ENCODE measurements around the gene ZFYVE28.

ZFYVE28 gene

DNA sequence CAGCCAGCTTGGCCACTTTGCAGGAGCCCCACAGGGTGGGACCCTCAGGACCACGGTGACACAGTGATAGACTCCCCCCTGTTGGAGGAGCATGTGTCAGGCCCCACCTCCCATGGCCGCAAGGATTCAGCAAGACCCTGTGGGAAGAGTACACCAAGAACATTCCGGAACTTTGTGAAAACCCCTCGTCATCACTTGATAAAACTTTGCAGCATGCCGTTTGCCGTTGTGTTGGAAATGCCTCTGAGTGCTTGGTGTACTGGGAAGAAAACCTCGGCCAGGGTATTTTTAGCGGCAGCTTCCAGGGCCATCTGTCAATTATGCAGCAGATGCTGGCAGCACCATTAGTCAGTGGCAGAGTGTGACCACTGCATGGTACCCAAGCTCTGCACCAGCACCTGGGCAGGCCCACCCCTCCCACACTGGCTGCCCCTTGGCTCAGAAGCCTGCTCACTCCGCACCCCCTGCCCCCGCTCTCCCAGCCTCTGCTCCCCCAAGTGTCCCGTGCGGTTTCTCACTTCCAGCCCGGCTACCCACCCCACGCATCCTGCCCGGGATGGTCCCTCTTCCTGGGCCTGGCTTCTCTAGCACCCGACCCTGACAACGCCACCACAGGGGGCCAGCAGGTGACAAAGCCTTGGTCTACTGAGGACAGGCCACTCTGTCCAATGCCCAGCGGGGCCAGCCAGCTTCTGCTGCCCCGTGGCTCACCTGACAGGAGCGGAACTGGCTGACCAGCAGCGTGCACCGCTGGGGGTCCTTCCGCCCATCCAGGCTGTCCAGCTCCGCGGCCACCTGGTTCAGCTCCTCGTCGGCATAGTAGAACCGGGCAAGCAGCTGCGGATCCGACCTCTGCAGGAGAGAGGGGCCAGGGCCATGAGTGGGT lies 65.0 kb downstream of the ZFYVE28 start:
- Mint-ChIP-seq H3K4me1 (peaks cover 21% of the 10 kb centered on the region), H3K27ac (no peak overlapping the region), H3K27me3 (no peaks in the 10 kb centered on the region), H3K4me3 (no peak overlapping the region), H3K9me3 (no peaks in the 10 kb centered on the region)
- no peak for DNase-seq
- no peak for ATAC-seq

DNA sequence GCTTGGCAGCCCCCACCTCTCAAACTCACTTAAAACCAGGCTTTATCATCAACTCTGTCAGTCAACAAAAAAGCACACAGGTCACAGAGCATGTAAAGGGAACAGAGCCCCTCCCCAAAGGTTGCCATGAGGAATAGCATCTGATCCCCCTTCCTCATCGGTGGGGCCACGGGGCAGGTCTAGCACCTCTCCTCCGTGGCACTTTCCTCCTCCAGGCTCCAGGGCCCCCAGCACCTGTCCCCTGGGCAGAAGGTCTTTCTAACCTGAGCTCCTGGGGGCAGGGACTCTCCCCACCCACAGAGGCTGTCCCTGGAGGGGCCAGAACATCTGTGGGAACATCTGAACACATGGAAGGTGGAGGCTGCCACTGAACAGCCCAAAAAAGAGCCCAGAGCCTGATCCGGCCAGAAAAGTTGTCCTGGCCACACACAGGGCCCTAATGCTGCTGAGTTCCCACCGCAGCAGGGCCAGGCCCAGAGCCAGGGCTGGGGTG lies 65.7 kb downstream of the ZFYVE28 start:
- Mint-ChIP-seq H3K4me1 (peaks cover 24% of the 10 kb centered on the region), H3K27ac (no peak overlapping the region), H3K4me3 (no peak overlapping the region), H3K27me3 (no peaks in the 10 kb centered on the region), H3K9me3 (no peaks in the 10 kb centered on the region)
- ATAC-seq (no peak), DNase-seq (no peak)

DNA sequence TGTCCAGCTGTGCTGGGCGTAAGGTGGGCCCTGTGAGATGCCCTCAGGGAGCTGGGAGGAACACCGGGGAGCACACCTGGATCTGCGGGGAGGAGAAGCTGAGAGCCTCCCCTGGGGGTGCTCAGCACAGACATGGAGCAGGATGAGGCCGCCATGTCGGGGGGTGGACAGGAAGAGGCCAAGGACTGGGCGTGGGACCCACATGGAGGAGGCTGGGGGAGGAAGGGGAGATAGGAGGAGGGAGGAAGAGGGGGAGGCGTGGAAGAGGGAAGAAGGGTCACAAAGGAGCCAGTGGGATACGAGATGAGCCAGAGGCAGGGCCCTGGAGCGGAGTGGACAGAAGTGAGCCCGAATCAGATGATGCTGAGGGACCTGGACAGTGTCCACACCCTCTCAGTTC lies 66.3 kb downstream of the ZFYVE28 start:
- DNase-seq, result peak in 1 of 2 donors; percentile 5
- H3K4me3 Mint-ChIP-seq, result no peak overlapping the region
- peaks cover 30% of the 10 kb centered on the region for H3K4me1 Mint-ChIP-seq
- H3K27me3 Mint-ChIP-seq, result no peaks in the 10 kb centered on the region
- ATAC-seq, result no peak
- H3K9me3 Mint-ChIP-seq, result no peaks in the 10 kb centered on the region
- peak overlapping the region in 1 of 2 donors; percentile 65 for H3K27ac Mint-ChIP-seq

DNA sequence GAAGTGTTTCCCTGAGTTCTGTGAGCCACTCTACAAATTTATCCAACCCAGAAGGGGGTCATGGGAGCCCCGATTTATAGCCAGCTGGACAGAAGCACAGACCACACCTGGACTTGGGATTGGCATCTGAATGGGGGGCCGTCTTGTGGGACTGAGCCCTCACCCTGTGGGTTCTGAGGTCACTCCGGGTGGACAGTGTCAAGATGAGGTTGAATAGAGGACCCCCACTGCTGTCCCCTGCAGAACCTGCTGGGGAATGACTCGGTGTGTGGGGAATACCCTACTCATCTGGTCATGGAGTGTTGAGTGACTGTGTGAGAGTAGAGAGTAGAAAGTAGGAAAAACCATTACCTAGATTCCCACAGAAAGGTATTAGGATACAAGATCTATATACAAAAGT lies 67.5 kb downstream of the ZFYVE28 start:
- Mint-ChIP-seq H3K9me3 (no peaks in the 10 kb centered on the region), H3K27ac (no peak overlapping the region), H3K4me3 (no peak overlapping the region), H3K4me1 (peaks cover 33% of the 10 kb centered on the region), H3K27me3 (no peaks in the 10 kb centered on the region)
- DNase-seq, result peak in 1 of 2 donors; percentile 2
- ATAC-seq, result no peak

DNA sequence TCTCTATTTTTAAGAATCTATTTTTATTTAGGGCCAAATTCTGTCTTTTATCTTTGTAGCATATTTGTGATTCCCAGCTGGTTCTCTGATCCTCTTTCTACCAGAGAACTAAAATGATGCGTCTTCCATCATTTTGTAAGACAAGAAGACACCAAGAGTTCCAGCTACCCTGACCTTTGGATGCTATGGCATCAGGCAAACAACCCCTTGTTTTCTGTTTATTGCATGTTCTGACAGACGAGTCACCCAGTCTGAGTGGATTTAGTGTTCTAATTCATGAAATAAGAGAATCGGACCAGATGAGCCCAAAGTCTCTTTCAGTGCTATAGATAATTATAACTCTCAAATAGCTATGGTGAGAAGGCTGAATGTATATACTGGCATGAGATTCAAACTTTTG lies 69.7 kb downstream of the ZFYVE28 start:
- H3K4me3 Mint-ChIP-seq, result no peak overlapping the region
- H3K9me3 Mint-ChIP-seq, result peaks cover 0 to 7% of the 10 kb centered on the region in 2 donors
- no peak for DNase-seq
- ATAC-seq, result no peak
- H3K27ac Mint-ChIP-seq, result no peak overlapping the region
- peaks cover 15% of the 10 kb centered on the region for H3K4me1 Mint-ChIP-seq
- no peaks in the 10 kb centered on the region for H3K27me3 Mint-ChIP-seq

DNA sequence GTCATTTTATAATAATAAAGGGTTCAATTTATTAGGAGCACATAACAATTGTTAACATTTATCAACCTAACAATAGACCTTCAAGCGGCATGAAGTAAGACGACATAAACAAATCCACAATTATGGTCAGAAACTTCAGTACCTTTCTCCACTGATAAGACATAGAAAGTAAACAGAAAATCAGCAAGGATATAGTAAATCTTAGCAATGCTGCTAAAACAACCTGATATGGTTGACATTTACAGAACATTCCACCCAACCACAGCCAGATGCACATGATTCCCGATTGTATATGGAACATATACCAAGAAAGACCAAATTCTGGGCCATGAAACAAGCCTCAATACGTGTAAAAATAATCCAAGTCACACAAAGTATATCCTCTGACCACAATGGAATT lies 71.3 kb downstream of the ZFYVE28 start:
- no peak overlapping the region for H3K27ac Mint-ChIP-seq
- H3K27me3 Mint-ChIP-seq, result no peaks in the 10 kb centered on the region
- no peak overlapping the region for H3K4me3 Mint-ChIP-seq
- ATAC-seq, result no peak
- H3K4me1 Mint-ChIP-seq, result peaks cover 12% of the 10 kb centered on the region
- peaks cover 0 to 7% of the 10 kb centered on the region in 2 donors for H3K9me3 Mint-ChIP-seq
- DNase-seq, result no peak

DNA sequence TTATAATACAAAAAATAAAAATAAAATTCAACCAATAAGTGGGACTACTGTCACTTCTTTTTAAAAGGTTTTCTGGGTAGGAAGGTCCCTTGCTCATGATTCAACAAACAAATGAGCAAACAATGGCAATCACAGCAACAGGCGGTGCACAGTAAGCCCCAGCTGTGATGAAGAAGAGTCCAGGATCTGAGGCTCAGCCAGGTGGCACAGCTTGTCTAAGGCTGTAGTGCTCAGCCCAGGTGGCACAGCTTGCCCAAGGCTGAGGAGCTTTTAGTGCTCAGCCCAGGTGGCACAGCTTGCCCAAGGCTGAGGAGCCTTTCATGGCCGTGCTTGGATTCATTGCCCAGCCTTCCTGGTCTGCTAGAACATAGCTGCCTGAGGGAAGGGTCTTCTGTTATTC lies 75.0 kb downstream of the ZFYVE28 start:
- Mint-ChIP-seq H3K27me3 (no peaks in the 10 kb centered on the region), H3K27ac (no peak overlapping the region), H3K9me3 (peaks cover 0 to 7% of the 10 kb centered on the region in 2 donors), H3K4me3 (no peak overlapping the region), H3K4me1 (peaks cover 12% of the 10 kb centered on the region)
- DNase-seq, result no peak
- ATAC-seq, result no peak

DNA sequence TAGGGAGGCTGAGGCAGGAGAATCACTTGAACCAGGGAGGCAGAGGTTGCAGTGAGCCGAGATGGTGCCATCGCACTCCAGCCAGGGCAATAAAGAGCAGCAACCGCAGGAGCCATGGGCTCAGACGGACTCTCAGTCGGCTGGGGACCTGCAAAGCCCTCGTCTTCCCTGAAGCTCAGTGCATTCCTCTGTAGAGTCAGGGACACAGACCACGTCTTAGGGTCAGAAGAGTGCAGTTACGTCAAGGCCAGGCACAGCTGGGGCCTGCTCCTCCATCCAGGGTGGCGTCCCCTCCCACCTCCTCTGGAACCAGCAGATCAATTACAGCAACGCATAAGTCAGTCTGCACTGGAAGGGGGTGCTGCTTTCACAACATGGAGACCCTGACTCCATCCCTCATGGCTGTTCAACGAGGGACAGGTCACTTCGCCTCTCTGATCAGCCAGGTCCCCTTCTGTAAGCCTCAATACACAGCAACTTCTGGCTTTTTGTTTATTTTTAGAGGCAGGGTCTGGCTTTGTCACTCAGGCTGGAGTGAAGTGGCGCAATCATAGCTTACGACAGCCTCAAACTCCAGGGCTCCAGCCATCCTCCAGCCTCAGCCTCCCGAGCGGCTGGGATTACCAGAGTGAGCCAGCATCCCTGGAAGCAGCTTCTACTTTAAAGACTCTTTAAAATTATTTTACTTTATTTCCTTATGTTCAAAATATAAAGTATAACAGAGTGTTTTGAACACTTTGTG lies 76.4 kb downstream of the ZFYVE28 start:
- ATAC-seq, result no peak
- Mint-ChIP-seq H3K27ac (peak overlapping the region in 1 of 2 donors; percentile 34), H3K4me1 (peaks cover 2% of the 10 kb centered on the region), H3K4me3 (no peak overlapping the region), H3K9me3 (peaks cover 0 to 7% of the 10 kb centered on the region in 2 donors), H3K27me3 (no peaks in the 10 kb centered on the region)
- peak in 1 of 2 donors; percentile 4 for DNase-seq

DNA sequence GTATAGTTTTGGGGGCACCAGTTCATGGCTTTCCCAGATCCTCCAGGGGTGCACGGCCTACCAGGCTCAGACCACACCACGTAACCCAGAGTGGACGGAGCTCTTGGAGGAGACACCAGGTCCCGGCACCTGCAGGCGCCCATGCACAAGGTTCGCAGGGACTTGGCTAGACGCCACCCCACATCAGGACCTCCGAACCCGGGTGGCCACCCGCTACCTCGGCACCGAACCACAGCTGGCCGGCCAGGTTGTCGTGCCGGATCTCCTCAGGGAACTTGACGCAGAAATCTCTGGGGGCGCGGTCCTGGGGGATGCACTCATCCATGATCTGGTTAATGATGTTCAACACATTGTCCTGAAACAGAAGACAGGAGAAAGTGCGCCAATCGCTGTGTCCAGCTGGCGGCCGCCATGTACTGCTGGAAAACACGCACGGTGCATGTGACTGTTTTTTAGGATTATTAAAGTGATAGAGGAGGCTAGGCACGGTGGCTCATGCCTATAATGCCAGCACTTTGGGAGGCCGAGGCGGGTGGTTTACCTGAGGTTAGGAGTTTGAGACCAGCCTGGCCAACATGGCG lies 77.1 kb downstream of the ZFYVE28 start:
- H3K4me3 Mint-ChIP-seq, result no peak overlapping the region

DNA sequence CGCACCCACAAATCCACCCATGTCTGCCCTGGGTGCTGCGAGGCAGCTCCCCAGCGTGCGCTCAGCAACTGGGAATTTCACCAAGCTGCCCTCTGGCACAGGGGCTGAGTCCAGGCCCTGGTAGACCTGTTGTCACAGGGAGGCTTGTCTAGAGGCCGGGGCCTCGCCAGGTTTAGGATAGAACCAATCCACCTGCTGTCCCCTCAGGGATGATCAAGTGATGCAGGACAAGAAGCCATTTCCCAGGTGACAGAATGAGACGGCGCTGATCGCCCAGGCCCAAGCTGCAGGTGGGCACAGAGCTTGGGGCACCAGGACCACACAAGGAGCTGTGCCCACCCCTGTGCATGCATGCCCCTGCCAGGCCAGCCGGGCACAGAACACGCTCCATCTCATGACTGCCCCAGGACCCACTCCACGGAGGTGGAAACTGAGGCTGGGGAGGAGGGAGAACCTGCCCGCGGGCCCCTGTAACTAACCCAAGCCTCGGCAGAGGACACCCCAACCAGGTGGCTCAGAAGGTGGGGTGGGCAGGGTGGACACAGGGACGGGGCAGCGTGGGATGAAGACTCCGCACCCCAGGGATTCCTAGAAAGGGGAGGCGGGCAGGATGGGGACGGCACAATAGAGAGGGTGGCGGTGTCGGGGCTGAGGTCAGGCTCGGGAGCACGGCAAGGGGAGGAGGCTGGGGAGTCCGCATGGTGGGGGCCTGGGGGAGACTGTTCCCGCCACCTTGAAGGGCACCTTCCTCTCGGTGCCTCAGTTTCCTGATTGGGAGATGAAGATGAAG lies 78.0 kb downstream of the ZFYVE28 start:
- peaks cover 0 to 6% of the 10 kb centered on the region in 2 donors for H3K9me3 Mint-ChIP-seq
- no peaks in the 10 kb centered on the region for H3K27me3 Mint-ChIP-seq
- H3K4me1 Mint-ChIP-seq, result no peaks in the 10 kb centered on the region

More for the DNA sequence above, 77.1 kb downstream of the ZFYVE28 start:
- DNase-seq (peak in 1 of 2 donors; percentile 8), ATAC-seq (no peak)
- peaks cover 0 to 7% of the 10 kb centered on the region in 2 donors for H3K9me3 Mint-ChIP-seq
- no peaks in the 10 kb centered on the region for H3K27me3 Mint-ChIP-seq
- H3K27ac Mint-ChIP-seq, result no peak overlapping the region
- no peaks in the 10 kb centered on the region for H3K4me1 Mint-ChIP-seq

DNA sequence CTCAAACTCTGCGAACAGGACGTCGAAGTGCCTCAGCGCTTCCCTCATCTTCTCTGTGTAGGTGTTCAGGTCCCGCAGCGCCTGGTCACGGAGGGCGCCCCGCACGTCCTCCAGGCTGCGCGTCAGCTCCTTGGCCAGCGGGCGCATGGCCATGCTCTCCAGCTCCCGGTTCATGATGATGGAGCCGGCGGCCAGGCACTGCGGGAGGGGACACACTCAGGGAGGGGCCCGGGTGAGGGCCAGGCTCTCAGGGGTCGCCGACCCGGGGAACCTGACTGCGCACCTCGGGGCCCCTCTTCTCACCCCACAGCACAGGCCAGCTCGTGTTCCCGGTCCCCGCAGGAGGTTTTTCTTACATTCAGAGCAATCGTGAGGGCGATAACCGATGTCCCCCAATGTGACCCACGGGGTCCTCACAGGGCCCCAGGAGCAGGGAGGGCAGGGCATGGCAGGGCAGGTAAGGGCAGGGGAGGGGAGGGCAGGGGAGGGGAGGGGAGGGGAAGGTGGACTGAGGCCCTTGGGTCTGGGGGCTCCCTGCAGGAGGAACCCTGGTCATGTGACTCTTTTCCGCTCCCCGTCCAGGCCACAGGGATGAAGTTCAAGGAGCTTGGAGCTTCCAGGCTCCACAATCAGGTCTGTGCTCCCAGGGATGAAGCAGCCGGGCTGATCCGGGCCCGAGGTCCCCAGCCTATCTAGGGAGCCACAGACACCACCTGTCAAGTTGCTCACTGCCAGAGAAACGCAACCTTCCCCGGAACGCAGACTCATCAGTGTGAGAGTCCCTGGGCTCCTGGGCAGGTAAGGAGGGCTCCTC lies 78.8 kb downstream of the ZFYVE28 start:
- ATAC-seq (no peak), DNase-seq (peak in 1 of 2 donors; percentile 6)
- Mint-ChIP-seq H3K27ac (no peak overlapping the region), H3K27me3 (no peaks in the 10 kb centered on the region), H3K4me3 (no peak overlapping the region), H3K9me3 (no peaks in the 10 kb centered on the region), H3K4me1 (peaks cover 6% of the 10 kb centered on the region)

More for the DNA sequence above, 78.0 kb downstream of the ZFYVE28 start:
- Mint-ChIP-seq H3K27ac (no peak overlapping the region), H3K4me3 (no peak overlapping the region)
- peak in 1 of 2 donors; percentile 7 for DNase-seq
- no peak for ATAC-seq

DNA sequence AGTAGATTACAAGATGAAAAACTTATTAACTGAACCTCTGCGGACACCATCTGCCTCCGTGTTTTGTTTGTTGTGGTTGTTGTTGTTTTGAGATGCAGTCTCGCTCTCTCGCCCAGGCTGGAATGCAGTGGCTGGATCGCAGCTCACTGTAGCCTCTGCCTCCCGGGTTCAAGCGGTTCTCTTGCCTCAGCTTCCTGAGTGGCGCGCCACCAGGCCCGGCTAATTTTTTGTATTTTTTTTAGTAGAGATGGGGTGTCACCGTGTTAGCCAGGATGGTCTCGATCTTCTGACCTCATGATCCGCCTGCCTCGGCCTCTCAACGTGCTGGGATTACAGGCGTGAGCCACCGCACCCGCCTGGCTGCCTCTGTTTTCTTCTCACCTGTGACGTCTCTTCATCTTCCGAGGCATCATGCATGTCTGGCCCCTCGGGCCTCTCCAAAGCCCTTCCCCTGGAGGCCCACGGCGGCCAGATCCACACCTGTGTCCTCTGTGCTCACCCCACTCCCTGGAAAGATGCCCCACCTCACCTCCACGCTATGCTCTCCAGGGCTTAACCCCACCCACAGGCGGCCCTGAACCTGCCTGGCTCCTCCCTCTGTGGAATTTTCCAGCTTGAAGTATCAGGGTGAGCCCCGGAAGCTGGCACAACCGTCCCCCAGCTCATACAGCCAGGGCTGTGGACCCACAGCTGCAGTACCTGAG lies 79.5 kb downstream of the ZFYVE28 start:
- Mint-ChIP-seq H3K27ac (no peak overlapping the region), H3K27me3 (no peaks in the 10 kb centered on the region), H3K4me1 (peaks cover 6% of the 10 kb centered on the region), H3K9me3 (no peaks in the 10 kb centered on the region), H3K4me3 (no peak overlapping the region)
- DNase-seq (no peak), ATAC-seq (no peak)

DNA sequence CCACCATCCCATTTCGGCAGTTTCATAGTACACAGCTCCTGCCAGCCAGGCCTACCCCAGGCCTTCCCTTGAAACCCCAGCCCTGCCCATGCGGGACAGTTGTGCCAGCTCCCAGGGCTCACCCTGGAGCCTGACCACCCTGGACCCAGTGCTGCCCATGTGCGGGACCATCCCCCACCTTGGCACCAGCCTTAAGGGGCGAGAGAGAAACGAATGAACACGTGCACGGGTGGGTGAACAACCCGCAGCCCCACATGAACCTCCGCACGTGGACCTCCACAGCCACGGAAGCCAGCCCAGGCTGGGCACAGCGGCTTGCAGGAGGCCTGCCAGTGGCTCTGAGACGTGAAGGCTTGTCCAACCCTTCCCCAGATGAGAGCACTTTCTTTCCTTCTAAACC lies 80.5 kb downstream of the ZFYVE28 start:
- ATAC-seq (no peak), DNase-seq (no peak)
- Mint-ChIP-seq H3K4me3 (no peak overlapping the region), H3K9me3 (no peaks in the 10 kb centered on the region), H3K27me3 (no peaks in the 10 kb centered on the region), H3K4me1 (peaks cover 6% of the 10 kb centered on the region), H3K27ac (no peak overlapping the region)

Measured in stimulated activated naive CD8-positive, alpha-beta T cell treated with anti-CD3 and anti-CD28 coated beads, Interleukin-15, amount 100 ng/mL, for 72 hours (primary cell).